Measurements from ENCODE around the gene IL18R1.
A peak's percentile ranks its signal among the peaks of the same experiment; 100 is the strongest.

The IL18R1 gene

DNA sequence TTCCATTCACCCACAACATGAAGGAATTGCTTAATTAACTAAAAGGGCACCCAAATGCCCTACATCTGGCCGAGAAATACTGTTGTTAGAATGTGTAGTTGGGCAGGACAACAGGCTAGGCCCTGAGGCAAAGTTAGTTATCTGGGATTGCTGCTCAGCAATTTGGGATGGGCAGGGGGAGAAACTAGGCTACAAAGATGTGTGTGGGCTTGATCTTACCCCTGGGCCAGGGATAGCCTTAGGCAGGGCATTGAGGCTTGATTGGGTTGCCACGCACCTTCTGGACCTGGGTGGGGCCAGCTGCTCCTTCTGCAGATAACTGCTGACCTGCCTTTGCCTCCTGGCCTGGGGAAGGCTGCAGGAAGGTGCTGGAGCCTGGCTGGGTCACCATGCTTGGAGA, 76.8 kb downstream of the IL18R1 start:
- DNase-seq (ENCODE audit: low read depth in 2 of 2), result no peak

DNA sequence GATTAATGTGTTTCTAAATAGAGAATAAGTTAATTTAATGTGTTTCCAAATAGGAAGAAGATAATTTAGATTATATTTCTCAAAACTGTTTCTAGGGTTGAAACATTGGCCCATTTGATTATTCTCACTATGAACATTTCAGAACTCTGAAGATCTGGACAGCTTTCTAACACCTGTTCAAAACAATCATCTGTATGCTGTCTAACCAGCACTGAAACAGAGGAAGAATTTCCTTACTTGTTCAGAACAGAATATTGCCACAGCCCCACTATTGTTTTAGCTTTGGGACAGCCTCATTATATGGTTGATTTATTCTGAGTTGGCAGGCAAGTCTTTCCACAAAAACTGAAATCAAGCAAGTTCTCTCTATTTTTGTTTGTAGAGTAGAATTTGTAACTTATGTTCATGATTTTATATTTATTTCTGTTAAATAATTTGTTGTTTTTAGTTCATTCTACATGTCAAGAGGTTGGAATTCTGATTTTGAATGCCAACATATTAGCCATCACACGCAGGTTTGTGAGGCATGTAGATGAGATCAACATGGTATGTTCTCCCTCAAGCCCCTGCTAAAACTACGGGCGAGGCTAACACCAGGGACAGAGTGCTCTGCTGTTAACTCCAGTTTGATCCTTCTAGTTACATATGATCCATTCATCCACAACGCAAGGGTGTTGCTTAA, 78.5 kb downstream of the IL18R1 start:
- no peak for DNase-seq (ENCODE audit: low read depth in 2 of 2)

DNA sequence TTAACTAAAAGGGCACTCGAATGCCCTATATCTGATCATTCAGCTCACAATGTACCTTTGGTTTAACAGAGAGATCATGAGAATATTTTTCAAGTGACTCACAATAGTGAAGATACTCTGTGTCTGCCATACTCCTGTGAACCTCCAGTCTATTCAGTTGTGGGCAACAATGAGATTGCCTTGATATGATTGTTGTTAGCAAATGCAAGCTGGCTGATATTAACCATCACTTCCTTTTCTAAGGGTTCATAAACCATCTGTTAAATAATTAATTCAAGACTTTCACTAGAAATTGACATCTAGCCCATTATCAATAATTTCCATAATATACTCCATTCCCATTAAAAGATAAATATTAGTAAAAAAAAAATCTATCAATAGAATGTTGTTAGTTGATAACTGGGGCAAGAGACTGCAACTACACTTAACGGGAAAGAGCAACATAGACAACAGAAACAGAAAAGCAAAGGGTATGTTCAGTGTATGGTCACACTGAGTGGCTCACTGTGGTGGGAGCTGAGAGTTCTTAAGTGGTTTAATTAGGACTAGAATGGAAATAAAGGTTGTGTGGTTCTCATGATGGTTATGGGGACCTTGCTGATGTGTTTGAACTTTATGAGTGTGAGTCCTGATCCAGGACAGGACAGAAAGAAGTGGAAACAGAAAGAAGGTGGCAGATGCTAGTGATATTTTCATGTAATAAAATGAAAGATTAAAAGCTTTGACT, 79.2 kb downstream of the IL18R1 start:
- DNase-seq (ENCODE audit: low read depth in 2 of 2), result no peak

DNA sequence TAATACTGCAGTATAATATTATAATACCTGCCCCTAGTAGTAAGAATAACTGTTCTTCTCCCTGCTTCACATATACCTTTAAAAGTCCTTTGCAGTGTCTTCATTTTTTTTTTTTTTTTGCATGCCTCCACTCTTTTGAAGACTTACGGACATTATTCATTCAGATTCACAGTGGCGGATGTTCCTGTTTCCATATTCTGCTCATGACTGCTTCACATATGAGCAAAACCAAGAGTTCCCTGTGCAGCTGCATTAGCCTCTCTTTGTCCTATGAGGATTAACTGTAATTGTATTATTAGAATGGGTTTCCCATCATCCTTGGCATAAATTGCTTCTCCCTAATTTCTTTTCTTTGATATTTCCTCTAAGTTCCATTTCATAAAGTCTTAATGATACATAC, 80.1 kb downstream of the IL18R1 start:
- no peak for DNase-seq (ENCODE audit: low read depth in 2 of 2)

DNA sequence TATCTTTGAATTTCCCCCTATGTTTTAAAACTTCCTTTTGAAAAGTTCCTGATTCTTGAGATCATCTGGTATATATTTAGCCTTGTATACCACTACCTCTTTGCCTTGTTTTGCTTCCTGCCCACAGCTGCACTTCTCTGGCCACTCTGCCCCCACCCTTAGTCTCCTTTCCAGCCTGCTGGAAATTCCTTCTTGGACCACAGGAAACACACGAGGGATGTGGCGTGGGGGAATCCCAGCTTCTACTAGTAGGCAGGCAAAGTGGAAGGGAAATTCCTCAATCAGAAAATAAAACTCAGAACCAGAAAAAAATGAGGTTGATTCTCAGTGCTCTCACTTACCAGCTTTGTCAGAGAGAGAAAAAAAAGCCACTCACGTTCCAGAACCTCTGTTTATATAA, 80.7 kb downstream of the IL18R1 start:
- DNase-seq (ENCODE audit: low read depth in 2 of 2), result no peak

GRCh38 chr2:102437122-102437521, 81.5 kb downstream of the IL18R1 start:
- no peak for DNase-seq (ENCODE audit: low read depth in 2 of 2)

GRCh38 chr2:102438111-102438510, 82.5 kb downstream of the IL18R1 start:
- no peak for DNase-seq (ENCODE audit: low read depth in 2 of 2)

DNA sequence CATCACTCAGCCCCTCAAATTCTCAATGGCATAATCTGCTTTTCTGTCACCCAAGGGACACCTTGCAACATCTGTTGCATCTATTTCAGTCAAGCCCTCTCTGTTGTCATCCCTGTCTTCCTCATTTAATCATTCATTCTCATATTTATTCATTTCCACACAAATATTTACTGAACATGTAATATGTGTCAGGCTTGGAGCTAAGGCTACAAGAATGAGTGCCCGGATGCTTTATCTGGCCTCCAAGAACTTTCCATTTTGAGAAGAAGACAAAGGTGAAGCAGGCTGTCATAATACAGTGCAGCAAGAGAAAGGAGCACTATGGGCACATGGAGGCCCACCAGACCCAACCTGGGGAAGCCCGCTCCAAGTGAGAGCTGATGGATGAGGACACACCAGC, 83.0 kb downstream of the IL18R1 start:
- DNase-seq (ENCODE audit: low read depth in 2 of 2), result no peak

DNA sequence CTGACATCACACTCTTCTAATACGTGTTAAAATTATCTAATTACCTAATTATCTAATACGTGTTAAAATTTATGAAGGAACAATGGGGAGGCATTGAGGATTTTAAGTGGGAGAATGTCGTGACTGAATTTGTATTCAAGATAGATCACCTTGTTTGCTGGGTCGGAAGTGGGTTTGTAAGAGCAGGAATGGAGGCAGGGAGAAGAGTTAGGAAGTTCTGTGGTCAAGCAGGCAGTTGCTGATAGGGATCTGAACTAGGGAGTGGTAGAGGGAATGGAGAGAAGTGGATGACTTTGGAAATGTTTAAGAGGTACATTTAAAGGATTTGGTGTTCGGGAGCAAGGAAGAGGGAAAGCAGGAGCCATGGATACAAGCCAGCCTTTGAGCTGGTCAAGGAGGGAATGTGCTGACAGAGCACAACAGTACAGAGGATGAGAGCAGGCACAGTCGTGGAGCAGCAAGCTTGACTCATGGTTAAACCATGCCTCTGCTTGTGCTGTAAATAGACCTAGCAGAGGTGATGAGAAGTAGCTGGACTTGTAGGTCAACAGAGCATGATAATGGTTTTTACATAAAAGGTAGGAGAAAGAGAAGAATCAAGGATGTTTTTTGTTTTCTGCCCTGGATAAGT, 83.6 kb downstream of the IL18R1 start:
- no peak for DNase-seq (ENCODE audit: low read depth in 2 of 2)

DNA sequence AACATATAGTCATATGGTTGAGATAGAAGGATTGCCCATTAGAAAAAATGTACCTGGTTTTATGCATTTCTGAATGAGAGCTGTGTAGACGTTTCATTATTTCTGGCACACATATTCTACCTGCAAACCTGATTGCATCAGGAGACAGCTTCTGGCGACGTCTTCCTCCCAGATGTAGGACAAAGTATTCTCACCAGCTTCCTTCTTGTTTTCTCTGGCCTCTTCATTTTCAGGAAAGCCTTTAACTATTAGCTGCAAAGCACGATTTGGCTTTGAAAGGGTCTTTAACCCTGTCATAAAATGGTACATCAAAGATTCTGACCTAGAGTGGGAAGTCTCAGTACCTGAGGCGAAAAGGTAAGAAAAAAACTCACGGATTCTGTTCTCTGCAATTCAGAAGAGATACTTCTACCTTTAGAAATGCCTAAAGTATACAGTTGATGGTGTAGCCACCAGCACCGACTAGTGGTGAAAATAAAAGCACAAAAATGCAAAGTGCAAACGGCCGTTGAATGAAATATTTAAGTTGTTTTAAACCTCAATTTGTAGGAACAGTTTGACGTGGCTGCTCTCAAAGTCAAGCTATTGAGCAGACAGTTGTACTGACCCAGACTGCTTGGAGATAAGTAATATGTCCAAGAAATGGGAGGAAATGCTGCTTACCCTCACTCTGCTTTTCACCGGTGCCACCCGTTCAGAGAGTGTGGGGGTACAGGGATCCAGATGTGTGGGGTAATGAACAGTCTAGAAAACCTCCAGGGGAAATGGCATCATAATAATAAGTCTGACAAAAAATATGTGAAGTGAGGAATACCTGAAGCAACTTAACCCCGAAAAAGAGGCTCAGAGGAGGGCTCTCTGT, 87.6 kb downstream of the IL18R1 start:
- DNase-seq (ENCODE audit: low read depth in 2 of 2), result peak in 1 of 2 donors; percentile 4

GRCh38 chr2:102444233-102444632, 88.6 kb downstream of the IL18R1 start:
- no peak for DNase-seq (ENCODE audit: low read depth in 2 of 2)

- no peak for DNase-seq (ENCODE audit: low read depth in 2 of 2)
Observed at GRCh38 chr2:102446936-102447335, 91.3 kb downstream of the IL18R1 start.
